Activated effector memory CD4-positive, alpha-beta T cell treated with anti-CD3 and anti-CD28 coated beads, Interleukin-2, amount 50 U/mL, for 16 hours (primary cell): Measurements from ENCODE around the gene PLA2G4E.

Experiments used
- DNase-seq: peaks from one replicate; pipeline ENCODE4 v3.0.0-alpha.2; 2020

PLA2G4E gene

GRCh38 chr15:41990243-41990605 lies 30.6 kb downstream of the PLA2G4E start:
- DNase-seq, result no peak

- DNase-seq, result peak; percentile 94
Measured at GRCh38 chr15:41989573-41990242, 31.1 kb downstream of the PLA2G4E start.

- DNase-seq, result peak; percentile 58
Measured at GRCh38 chr15:41988896-41989572, 31.8 kb downstream of the PLA2G4E start.

- DNase-seq, result peak; percentile 30
Measured at GRCh38 chr15:41987925-41988275, 32.9 kb downstream of the PLA2G4E start.

GRCh38 chr15:41987246-41987924 lies 33.5 kb downstream of the PLA2G4E start:
- peak; percentile 58 for DNase-seq

GRCh38 chr15:41985236-41986160 lies 35.3 kb downstream of the PLA2G4E start:
- peak; percentile 54 for DNase-seq

GRCh38 chr15:41984622-41985021 lies 36.2 kb downstream of the PLA2G4E start:
- peak; percentile 36 for DNase-seq

- DNase-seq, result peak; percentile 46
Measured at GRCh38 chr15:41983621-41984571, 36.9 kb downstream of the PLA2G4E start.

- DNase-seq, result peak; percentile 50
Measured at GRCh38 chr15:41983221-41983620, 37.6 kb downstream of the PLA2G4E start.

GRCh38 chr15:41982133-41982930 lies 38.5 kb downstream of the PLA2G4E start:
- peak; percentile 39 for DNase-seq

GRCh38 chr15:41981371-41982132 lies 39.3 kb downstream of the PLA2G4E start:
- DNase-seq, result no peak

- peak; percentile 47 for DNase-seq
Measured at GRCh38 chr15:41980654-41981323, 40.1 kb downstream of the PLA2G4E start.

GRCh38 chr15:41979493-41980266 lies 41.2 kb downstream of the PLA2G4E start:
- DNase-seq, result no peak

GRCh38 chr15:41978534-41978933 lies 42.3 kb downstream of the PLA2G4E start:
- DNase-seq, result peak; percentile 56

GRCh38 chr15:41977757-41978383 lies 43.0 kb downstream of the PLA2G4E start:
- no peak for DNase-seq

GRCh38 chr15:41975669-41976068 lies 45.2 kb downstream of the PLA2G4E start:
- no peak for DNase-seq

- no peak for DNase-seq
Measured at GRCh38 chr15:41974041-41974440, 46.8 kb downstream of the PLA2G4E start.
